Endometrial microvascular endothelial cells (primary cell): ENCODE results near the gene TNIK. TPM values are rescaled to one million over a fixed set of nuclear protein-coding genes. Genes with fewer than 3 reads are reported as not detected.

ENCODE experiments used
- in situ Hi-C: cut with HindIII; loops from 2 replicates; pipeline ENCODE4 v1.10.0; 2017; ENCODE audit warnings: low sequenced_read_pairs, low pct_unique_long_range_greater_than_20kb; ENCODE audit errors: inconsistent ontology term
- total RNA-seq: library from RNA; depleted of rRNA; stranded (reverse); fragments of >200 nt; gene quantifications from one replicate; pipeline ENCODE4 v1.2.3, GENCODE V29; 2015; ENCODE audit errors: inconsistent ontology term

TNIK gene
- total RNA-seq, 1 donor from 2014 or later: 22.9 TPM

GRCh38 chr3:171201825-171202224, 258.4 kb downstream of the TNIK start:
- in situ Hi-C loops: no loop called here

GRCh38 chr3:171200750-171201088, 259.5 kb downstream of the TNIK start:
- in situ Hi-C loops: no loop called here

DNA sequence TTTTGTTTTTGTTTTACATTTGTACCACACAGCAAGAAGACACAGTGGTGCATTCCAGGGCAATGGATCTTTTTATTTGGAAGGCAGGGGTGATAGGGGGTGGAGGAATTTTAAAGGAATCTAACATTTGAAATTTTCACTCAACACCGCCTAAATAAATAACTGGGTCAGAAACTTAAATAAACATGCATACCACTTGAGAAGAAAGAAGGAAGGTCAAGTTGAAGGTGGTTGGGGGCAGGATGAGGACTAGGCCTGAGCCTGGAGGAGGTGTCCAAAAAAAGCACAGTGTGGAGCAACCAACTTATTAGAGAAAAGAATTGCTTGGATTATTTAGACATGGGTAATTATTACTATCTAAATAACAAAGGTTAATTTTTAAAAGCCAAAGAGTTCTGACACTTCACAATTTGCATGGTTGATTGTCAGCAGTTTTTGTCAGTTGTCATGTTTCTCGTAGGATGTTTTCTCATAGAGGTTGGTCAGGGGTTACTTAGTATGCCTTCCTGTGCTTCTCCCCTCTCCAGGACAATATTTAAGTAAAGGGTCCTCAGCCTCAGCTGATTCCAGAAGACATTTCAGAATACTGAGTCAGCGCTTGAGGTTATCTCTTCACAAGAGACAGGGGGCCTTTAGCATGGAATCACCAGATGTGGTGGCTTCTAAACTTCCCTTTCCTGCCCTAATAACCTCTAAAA, 260.0 kb downstream of the TNIK start:
- in situ Hi-C loops: no loop called here

- in situ Hi-C loops: no loop called here
These were observed 260.8 kb downstream of the TNIK start for GRCh38 chr3:171199473-171199829.

DNA sequence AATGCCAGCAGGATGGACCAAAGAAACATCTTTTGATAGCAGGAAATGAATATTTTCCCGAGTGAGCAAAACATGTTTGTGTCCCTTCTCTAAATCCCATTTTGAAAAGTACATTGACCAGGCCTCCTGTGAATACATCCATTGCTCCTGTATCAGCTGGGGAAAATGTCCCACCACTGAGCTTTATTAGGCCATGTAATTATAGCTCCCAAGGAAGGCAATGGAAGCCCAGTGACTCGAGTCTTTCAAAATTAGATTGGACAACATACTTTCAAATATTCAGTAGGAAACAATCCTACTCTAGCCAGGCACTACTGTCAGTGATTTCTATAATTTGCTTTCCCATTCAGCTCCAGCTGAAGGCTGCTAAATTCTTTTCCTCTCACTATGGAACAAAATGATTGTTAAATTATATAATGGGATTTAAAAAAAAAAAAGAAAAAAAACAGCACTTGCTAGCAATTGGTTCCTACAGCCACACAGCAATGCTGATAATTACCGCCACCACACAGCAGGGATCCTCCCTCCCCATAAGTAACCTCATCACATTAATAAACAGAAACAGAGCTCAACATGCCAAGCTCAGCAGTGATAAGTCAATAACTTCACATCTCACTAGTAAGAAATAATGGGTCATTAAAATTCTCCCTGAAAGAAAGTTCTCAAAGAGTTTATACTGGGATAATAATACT, 261.3 kb downstream of the TNIK start:
- in situ Hi-C loops: no loop called here

- in situ Hi-C loops: no loop called here
These were observed 264.5 kb downstream of the TNIK start for GRCh38 chr3:171195686-171196085.

DNA sequence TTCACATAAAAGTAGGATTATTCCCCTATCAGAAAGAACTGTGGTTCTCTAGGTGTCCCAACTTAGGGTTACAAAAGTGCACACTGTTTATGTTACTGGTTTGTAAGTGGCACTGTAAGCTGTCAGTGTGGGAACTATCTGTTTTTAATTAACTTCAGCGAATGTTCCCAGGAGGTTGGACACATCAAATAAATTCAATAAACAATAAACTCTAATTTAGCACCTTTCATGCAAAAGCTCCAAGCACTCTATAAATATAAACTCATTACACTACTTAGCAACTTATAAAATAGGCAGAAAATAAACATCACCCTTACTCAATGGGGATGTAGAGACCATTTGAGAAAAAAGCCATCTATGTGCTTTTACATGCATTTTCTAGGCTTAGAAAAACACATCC, 265.2 kb downstream of the TNIK start:
- in situ Hi-C loops: no loop called here

DNA sequence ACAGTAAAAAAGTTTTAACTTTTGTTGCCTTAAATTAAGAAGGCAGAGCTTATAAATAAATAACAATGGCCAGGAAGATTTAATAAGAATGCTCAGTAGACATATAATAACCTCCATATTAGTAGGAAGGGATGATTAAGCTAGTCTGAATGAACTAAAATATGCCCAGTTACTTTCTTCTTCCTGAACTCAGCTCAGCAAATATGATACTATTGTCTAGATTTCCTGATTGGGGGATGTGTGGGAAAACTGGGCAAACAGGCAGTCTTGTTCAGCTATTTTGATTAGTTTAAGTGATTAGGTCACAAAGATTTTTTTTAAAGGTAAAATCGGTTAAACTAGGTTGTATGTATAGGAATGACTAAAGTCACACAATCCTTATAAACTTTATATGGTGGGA, 266.5 kb downstream of the TNIK start:
- in situ Hi-C loops: no loop called here

DNA sequence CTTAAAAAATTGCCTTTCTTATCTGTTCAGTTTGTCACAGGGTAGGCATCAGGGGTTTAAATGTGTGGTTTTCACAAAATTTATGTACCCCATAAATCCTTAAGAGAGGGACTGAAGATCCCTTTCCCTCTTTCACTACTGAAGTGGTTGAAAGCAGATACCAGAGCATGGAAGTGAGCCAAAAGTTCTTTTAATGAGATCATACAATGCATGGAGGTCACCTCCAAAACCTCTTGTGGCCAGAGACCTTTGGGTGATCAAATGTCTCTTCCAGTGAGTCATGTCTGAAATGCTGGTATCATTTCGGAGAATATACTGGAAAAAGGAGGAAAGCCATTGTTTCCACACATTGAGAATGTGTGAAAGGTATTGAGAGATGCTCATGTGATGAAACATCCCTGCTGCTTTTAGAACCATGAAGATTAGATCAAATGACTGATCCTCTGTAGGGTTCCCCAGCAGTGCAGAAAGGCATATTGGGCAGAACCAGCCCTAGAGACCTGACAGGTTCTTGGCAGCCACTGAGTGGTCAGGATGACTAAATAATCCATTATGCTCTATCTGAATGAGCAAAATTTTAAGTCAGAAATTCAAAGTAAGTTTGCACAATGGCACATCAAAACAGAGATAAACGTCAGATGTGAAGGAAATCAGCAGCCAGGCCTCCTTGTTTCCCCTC, 267.9 kb downstream of the TNIK start:
- in situ Hi-C loops: no loop called here

GRCh38 chr3:171190668-171191067, 269.5 kb downstream of the TNIK start:
- in situ Hi-C loops: no loop called here

- in situ Hi-C loops: loop anchor here (10.0 kb wide), 1 partner anchor 265 kb away; no protein-coding TSS in a partner anchor
These were observed 270.7 kb downstream of the TNIK start for GRCh38 chr3:171189394-171190080.

DNA sequence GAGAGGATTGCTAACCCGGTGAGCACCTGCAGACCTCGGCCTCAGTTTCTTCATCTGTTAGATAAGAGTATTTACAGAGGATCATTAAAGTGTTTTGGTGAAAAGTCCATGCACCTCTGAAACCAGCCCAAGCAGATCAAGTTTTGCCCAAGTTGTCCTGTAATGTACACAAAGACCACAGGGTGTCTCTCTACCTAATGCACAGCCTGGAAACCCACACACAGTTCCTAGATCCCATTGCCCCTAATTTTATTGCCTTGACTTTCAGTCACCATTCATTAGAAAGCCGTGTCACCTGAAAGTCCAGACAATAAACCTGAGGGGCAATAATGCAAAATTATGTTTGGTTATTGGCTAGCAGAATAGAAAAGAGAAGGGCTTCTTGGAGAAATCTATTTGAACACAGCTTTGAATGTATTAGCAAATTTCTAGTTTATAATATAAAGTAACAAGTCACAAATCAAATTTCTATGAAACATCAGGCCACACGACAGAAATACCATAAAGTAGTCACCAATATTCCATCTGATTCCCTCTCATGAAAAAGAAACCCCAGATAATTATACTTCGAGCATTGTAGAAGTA, 272.4 kb downstream of the TNIK start:
- in situ Hi-C loops: loop anchor here (10.0 kb wide), 1 partner anchor 267 kb away; no protein-coding TSS in a partner anchor

DNA sequence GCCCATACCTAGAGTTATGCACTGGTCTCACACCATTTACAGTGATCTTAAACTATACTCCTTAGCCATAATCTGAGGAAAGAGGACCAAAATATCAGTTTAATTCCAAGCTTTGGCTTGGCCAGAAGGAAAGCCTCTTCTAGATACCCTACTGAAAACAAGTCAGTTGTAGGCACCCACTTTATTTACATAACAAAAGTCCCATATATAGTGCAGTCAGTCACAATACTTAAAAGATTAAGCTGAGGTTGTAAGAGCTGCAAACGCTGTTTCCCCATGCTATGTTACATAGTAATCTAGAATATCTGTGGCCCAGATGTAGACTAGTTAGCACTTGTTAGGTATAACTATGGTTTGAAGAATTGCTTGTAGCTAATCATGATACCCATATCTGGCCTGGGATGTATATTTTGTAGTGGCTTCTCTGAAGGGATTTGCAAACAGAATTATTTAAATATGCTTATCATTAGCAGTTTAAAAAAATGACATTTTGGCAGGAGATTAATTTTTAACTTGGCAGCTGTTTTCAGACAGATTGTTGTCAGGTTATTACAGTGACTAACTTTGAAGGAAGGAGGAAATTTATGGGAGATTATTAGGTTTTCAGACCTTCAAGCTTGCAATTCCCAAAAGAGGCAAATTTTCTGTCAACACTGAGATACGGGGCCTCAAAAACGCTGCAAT, 273.2 kb downstream of the TNIK start:
- in situ Hi-C loops: loop anchor here (10.0 kb wide), 1 partner anchor 268 kb away; no protein-coding TSS in a partner anchor

GRCh38 chr3:171186383-171186782, 273.8 kb downstream of the TNIK start:
- in situ Hi-C loops: loop anchor here (10.0 kb wide), 1 partner anchor 268 kb away; no protein-coding TSS in a partner anchor

GRCh38 chr3:171185959-171186358, 274.2 kb downstream of the TNIK start:
- in situ Hi-C loops: loop anchor here (10.0 kb wide), 1 partner anchor 269 kb away; no protein-coding TSS in a partner anchor

GRCh38 chr3:171184372-171184771, 275.8 kb downstream of the TNIK start:
- in situ Hi-C loops: loop anchor here (10.0 kb wide), 1 partner anchor 270 kb away; no protein-coding TSS in a partner anchor

DNA sequence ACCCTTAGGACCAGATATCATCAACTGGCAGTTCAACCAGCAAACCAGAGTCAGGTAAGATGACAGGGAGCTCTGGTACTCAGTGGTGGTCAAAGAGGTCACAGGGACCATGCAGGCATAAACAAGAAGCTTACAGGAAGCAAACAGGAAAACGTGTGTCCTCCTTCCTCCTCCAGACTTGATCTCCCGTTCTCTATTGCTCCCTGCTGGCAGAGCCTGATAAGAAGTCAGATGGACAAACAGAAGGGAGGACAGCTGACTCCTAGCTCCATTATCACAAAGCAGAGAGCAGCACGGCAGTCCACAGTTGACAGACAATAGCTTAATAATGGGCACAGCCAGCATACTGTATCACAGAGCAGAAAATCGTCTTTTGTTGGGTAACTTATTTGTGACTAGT, 277.2 kb downstream of the TNIK start:
- in situ Hi-C loops: loop anchor here (10.0 kb wide), 1 partner anchor 272 kb away; no protein-coding TSS in a partner anchor
